ENCODE measurements around the gene ID3.
"Not testable (repeated sequence)": the region's sequence is repeated elsewhere in the genome, so short reads cannot be mapped to it uniquely, and the experiment has no call there.

ID3 gene

DNA sequence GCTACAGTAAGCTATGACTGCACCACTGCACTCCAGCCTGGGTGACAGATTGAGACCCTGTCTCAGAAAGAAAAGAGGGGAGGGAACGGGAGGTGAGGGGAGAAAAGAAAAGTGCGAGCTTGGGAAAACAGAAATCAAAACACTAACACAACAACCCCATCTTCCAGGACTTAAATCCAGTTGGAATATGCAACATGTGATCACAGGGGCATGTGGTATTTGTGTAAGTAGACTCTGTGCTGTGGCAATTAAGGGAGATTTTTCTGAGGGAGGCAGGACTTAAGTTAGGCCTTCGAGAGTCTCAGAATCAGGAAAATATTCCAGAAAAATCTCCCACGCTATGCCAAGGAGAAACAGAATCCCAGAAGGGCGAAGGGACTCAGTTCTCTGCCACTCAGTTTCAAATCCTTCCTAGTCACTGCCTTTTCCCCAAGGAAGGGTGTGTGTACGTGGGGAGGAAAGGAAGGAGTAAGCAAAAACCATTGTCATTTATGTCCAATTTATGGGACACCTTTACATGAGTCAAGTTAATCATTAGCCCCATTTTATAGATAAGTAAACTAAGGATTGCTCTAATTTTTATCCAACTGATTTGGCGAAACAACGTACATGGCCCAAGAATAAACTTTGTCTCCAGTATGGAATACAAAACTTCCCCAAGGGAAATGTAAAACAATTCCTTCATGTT lies 12.3 kb downstream of the ID3 start:
- no peak for DNase-seq

DNA sequence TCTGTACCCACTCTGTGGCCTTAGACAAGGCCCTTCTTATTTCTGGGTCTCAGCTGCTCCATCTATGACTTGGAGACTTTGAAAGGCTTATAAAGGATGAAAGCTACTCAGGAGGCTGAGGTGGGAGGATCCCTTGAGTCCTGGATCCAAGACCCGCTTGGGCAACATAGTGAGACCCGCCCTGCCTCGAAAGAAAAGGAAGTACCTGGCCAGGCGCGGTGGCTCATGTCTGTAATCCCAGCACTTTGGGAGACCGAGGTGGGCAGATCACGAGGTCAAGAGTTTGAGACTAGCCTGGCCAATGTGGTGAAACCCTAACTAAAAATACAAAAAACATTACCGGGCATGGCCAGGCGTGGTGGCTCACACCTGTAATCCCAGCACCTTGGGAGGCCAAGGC lies 13.4 kb downstream of the ID3 start:
- no peak for DNase-seq

DNA sequence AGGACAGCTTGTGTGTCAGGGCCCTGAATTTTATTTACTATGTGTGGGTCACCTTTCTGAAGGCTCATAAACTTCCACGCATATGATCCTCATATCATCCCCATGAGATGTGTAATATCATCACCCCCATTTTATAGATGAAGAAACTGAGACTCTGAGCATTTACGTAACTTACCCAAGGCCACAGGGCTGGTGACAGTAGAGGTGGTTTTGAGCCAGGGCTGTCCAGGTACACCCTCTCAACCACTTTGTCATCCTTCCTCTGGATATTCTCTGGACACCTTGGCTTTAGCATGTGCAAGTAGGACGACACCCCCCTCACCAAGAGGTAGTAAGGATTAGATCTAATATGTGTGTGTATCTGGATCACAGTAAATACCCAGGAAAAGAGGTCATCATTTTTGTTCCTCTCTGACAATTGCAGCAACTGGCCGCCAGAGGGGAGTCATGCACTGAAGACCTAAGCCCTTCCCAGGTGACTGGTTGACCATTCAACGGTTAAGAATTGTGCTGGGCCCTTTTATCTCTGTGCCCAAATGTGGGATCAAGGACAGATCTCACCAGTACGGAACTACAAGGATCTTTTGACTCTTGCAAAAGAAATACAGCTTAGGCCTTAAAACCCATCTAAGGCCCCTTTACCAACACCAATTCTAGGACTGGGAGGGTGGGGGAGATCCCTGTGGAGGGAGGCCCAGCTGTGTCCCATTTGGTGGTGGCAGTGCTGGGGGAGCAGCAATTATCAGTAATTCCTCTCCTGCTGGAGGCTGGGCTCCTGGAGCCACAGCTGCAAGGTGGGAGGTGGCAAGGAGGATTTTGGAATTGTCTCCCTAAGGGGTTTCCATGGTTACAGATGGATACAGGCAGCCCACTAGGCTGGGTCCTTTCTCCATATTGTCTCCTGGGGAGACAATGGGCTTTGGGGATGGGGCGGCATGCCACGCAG lies 14.6 kb downstream of the ID3 start:
- DNase-seq: peak; percentile 83 to 89 (median 85)

DNA sequence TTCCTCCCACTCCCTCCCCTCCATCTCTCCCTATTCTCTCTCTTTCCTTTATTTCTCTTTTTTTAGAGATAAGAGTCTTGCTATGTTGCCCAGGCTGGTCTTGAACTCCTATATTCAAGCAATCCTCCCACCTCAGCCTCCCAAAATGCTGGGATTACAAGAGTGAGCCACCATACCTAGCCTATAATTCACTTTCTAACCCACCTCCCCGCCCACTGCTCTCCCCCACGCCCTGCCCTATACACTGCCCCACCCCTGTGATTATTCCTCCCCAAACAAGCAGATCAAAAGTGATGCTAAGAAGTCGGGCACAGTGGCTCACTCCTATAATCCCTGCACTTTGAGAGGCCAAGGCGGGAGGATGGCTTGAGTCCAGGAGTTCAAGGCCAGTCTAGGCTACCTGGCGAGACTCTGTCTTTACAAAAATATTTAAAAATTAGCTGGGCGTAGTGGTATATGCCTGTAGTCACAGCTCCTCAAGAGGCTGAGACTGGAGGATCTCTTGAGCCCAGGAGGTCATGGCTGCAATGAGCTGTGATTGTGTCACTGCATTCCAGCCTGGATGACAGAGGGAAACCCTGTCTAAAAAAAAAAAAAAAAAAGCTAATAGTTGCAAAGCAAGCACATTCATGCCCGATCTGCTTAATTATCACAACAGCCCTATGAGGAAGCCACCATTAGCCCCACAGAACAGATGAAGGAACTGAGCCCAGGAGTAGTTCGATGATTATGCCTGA lies 15.4 kb downstream of the ID3 start:
- no peak for DNase-seq

DNA sequence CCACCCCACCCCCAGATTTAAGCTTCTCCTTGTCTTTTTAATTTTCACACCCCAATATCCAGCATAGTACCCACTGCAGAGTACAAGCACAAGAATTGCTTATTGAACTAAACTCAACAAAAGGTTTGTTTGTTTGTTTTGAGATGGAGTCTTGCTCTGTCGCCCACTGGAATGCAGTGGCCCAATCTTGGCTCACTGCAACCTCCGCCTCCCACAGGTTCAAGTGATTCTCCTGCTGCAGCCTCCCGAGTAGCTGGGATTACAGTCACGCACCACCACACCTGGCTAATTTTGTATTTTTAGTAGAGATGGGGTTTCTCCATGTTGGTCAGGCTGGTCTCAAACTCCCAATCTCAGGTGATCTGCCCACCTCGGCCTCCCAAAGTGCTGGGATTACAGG lies 16.4 kb downstream of the ID3 start:
- DNase-seq: not testable (repeated sequence)

DNA sequence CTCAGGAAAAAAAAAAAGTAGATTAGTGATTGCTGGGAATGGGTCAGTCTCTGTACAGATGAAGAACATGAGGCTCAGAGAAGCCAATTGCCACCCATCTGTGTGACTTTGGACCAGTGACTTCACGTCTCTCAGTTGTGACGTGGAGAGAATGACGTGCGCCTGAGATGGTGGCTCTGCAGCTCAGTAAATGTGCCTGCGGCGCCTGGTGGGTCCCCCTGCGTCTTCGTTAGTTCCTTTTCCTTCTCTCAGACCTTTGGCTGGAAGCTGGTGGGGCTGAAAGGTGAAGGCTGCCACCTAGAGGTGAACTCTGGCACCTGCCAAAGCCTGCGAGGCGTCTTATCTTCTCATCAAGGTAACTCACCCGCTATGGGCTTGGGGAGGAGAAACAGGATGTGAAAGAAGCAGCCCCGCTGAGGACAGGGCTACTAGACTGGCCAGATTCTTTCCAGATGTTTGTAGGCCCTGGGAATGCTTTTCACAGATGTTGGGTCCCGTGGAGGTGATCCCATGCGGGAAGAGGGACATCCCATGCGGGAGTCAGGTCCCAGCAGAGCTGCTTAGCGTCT lies 19.5 kb downstream of the ID3 start:
- peak; percentile 92 for DNase-seq

DNA sequence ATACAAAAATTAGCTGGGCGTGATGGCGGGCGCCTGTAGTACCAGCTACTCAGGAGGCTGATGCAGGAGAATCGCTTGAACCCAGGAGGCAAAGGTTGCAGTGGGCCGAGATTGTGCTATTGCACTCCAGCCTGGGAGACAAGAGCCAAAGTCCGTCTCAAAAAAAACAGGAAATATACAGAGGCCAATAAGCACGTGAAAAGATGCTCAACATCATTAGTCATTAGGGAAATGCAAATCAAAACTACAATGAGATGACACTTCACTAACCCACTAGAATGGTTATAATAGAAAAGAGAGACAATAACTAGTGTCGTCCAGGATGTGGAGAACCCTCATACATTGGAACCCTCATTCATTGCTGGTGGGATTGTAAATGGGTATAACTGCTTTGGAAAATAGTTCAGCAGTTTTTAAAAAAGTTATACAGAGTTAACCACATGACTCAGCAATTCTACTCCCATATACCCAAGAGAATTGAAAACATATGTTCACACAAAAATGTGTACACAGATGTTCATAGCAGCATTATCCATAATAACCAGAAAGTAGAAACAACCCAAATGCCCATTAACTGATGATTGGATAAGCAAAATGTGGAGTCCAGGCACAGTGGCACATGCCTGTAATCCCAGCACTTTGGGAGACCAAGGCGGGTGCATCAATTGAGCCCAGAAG lies 21.9 kb downstream of the ID3 start:
- DNase-seq: peak; percentile 43 to 76 (median 71)

DNA sequence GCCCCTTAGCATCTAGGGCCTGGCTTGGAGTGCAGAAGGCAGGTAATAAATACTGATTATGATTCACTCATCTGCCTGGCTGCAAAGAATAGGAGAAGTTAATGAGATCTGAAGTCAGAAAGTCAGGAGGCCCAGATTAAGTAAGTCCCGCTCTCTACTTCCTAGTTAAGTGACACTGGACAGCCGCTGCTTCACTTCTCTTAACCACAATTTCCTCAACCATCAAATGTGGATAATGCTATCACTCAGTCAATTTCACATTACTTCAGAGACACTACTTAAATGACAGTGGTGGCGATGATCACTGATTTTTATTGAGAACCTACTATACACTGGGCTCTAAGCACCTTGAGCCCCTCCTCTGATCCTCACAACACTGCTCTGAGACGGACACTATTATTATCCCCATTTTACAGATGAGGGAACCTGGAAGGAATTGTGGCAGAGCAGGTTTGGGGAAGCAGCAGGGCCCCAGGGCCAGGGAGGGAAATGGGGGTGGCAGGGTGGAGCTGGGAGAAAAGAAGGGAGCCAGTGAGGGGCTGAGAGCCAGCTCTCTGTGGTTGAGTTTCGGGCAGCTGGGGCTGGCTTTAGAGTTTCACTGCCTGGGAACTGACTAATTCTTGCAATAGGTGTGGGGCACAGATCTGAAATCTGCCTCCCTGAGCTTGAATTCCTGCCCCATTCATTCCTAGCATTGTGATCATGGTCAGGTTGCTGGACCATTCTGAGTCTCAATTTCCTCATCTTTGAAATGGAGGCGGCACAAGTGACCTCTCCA lies 25.9 kb downstream of the ID3 start:
- DNase-seq: peak; percentile 79 to 92 (median 92)

DNA sequence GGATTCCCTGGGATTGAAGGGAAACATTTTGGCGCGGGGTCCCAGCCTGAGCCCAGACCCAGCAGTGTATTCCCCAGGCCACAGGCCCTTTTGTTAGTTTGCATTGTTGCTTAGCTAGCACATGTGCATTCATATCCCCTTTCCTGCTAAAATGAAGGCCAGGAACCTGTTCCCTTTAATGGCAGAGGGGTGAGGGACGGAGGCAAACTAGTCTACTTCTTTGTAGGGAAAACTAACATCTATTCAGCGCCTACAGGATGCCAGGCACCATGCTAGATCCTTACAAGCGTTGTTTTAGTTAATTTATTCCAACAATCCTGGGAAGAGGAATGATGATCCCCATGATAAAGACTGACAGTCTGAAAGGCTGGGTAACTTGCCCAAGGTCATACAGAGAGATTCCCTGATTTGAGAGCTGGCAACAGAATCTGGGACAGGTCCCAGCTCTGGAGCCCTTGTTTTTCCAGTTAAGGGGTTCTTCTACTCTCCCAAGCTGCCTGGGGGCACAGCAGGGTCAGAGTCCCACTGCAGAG lies 27.7 kb downstream of the ID3 start:
- DNase-seq: no peak

DNA sequence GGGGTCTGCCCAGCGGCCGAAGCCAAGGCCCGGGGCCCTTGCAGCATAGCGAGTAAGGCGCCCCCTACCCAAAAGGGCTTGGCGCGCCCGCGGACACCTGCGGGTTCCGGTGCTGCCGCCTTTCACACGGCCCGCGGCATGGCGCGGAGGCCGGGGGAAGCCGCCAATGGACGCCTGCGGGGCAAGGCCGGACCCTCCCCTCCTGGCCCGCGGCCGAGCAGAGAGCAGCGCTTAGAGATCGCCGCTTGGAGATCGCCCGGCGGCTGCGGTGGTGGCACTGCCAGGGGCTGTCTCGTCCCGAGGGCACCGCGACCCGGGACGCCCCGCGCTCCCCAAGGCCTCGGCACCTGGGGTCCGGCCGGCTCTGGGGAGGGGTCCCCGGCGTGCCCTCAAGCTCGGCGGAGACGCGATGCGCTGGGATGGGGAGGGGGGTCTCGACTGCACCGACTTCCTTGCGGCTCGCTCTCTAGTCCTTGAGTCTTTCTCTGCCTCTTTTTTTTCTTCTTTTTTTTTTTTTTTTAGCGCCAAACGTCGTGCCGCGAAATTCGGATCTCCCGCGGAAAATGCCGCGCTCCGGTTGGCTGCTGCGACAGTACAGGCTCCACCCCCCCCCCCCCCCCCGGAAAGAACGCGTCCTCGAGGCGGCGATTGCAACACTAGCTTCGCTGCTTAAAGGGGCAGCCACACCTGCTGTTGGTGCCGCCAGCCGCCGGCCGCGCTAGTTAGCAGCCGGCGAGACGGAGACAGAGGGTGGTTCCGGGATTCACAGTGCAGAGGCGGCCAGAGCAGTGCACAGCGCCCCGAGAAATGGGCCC lies 28.3 kb downstream of the ID3 start, which contains the start of gene E2F2:
Gene E2F2 (minus strand): TSS at position 487 of the 815 bp plus-strand sequence. CDS start 440 bp downstream, at position 47.
- DNase-seq: peak; percentile 83 to 92 (median 90)

DNA sequence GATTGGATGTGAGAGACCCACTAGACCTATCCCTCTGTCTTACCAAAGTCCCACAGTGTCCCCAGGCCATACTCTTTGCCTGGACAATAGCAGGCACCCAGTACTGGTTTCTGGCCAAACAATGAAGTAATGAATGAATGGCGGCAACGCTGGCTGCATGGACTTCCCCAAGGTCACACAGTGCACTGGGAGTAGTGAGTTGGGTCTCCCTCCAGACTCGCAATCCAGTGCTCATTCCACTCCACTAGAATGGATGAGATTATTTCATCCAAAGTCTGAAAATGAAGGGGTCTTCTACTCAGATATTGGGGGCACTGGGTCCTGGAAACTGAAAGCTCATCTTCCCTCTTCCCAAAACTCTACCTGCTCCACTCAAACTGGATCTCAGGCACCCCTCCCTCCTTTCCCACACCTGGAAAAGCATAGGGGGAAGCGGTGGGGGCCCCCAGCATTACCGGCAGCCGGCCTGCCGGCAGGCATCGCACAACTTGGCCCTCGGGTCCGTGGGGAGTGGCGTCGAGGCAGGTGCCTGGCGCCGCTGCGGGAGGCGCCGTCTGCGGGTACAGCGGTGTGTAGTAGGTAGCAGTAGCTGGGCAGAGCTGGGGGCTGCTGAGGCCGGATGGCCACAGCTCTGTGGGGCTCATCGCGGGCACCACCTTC lies 29.1 kb downstream of the ID3 start:
- DNase-seq: peak in 2 of 3 donors; percentile 40 to 42

DNA sequence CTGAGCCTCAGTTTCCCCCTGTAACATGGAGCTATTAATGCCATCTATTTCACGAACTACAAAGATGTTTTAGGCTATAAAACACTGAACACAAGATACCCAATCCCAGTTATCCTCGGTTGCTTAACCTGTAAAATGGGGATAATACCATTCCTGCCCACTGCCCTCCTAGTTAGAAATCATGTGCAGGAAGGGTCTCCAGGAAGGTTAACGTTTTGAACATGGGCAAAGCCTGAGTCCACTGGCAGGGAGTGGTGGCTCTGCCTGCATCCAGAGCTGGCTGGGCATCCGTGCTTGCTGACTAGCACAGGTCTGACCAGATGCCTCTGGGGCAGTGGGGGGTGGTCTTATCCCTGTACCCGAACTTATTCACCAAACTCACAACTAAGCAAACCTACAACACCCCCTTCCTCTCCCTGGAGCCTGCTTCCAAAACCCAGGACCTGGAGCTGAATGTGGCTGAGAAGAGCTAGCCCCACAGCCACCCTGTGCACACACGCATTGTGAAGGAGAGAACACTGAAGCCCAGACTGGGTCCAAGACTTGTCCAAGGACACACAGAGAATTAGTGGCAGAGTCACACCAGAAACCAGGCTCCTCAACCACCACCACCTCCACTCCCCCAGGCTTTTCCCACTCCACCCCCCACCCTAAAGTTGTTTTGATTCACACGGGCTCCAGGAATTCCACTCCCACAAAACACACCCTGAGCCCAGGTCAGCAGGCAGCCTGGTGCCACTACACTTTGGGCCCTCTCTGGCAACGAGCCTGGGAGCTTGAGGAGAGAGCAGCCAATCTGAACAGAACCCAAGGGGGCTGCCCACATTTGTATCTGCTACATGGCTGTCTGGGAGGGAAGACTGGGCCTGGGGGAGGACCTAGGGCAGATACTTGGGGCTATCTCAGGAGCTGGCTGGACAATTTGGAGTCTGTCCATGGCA lies 29.9 kb downstream of the ID3 start:
- peak in 1 of 3 donors; percentile 22 for DNase-seq

DNA sequence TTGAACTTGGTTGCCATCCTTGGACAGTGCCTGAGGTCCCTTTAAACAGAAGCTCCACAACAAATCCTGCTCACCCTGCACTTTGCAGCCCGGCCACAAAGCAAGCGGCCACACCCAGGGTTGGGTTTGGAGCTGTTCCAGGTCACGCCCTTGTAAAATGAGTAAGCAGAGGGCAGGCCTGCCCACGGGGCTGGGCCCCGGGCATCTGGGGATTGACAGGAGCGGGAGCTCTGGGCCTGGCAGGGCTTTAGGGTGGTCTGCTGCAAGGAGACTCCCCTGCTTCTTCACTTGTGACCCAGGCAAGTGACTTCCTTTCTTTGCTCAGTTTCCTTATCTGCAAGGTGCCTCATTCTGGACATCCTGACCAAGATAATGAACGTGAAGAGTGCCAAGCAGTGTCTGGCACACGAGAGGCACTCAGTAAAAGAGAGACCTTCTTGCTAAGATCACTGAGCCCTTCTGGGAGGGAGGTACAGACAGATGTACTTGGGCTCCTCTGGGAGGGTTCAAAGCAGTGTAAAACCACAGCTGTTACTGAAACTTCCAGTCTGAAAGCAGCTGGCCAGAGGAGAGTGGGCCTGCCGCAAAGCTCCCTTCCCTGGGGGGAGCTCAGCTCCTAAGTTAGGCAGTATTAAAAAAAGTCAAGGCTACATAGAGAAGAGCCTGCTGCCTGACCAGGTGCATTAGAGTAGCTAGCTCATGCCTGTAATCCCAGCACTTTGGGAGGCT lies 30.9 kb downstream of the ID3 start:
- peak; percentile 92 to 94 (median 93) for DNase-seq

DNA sequence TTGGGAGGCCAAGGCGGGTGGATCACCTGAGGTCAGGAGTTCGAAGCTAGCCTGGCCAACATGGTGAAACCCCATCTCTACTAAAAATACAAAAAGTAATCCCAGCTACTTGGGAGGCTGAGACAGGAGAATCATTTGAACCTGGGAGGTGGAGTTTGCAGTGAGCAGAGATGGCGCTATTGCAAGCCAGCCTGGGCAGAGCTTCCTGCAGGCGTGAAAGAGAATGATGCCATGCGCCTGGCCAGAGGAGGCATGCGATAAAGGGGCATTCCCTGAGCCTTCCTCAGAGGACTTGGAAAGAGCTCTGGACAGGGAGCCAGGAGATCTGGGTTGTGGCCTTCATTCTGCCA lies 31.4 kb downstream of the ID3 start:
- DNase-seq: no peak

DNA sequence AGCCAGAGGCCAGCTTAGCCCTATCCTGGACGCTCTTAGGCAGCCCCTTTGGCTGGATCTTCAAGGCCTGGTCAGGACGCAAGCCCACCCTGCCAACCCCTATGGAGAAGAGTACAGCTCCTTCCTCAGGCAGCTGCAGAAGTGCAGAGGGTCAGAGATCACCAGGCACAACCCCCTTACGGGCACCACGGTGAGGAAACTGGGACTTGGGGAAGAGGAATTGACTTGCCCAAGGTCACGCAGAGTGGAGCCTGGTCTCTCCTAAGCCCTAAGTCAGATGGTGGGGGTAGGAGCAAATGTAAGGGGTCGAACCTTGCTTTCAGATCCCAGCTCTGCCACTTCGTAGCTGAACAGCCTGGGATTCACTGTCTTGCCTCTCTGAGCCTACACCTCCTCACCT lies 31.9 kb downstream of the ID3 start:
- peak in 1 of 3 donors; percentile 27 for DNase-seq

DNA sequence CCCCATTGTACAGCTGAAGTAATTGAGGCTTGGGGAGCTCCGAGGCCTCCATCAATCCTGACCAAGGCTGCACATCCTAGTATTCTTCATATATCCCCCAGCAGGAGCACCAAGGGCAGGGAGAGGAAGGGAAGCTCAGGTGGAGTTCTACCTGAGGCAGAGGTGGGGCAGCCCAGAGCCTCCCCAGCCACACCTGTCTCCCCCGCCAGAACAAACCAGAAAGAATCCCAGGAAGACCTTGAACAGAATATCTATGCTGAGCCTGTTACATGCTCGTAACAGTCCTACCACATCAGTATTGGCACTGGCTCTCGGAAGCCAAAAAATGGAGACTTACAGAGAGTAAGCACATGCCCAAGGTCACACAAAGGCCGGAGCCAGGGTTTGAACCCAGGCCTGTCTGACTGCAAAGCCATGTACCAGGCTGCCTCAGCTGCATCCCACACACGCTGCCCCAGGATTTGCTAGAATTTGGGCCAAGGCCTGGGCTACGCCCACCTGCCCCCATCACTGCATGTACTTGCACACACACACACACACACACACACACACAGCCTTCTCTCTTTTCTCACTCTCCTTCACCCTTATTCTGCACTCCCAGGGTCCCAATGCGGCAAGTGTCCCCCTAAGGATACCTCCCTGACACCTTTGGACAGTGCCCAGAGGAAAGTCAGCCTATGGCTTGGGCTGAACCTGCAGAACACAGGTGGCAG lies 32.8 kb downstream of the ID3 start:
- no peak for DNase-seq
